Astrocyte of the cerebellum (primary cell): Measurements from ENCODE around the gene EGR1.

Experiments used
- DNase-seq: peaks from one replicate; pipeline ENCODE4 v3.0.0-alpha.2; 2011; ENCODE audit warnings: low read depth
- H3K4me3 ChIP-seq: 2 replicates; pipeline ENCODE4 v1.5.1; 2011; ENCODE audit warnings: mild to moderate bottlenecking, low read depth, low read length, moderate library complexity
- in situ Hi-C: cut with HindIII; loops from 2 replicates; pipeline ENCODE4 v1.10.0; 2017; ENCODE audit warnings: low sequenced_read_pairs
- TF ChIP-seq, protein P1 (sequence below): IDR thresholded peaks from 2 replicates; pipeline ENCODE4 v1.5.1; 2012; ENCODE audit warnings: low read length, low read depth, moderate library complexity, mild to moderate bottlenecking; ENCODE audit errors: missing control alignments

The EGR1 gene

DNA sequence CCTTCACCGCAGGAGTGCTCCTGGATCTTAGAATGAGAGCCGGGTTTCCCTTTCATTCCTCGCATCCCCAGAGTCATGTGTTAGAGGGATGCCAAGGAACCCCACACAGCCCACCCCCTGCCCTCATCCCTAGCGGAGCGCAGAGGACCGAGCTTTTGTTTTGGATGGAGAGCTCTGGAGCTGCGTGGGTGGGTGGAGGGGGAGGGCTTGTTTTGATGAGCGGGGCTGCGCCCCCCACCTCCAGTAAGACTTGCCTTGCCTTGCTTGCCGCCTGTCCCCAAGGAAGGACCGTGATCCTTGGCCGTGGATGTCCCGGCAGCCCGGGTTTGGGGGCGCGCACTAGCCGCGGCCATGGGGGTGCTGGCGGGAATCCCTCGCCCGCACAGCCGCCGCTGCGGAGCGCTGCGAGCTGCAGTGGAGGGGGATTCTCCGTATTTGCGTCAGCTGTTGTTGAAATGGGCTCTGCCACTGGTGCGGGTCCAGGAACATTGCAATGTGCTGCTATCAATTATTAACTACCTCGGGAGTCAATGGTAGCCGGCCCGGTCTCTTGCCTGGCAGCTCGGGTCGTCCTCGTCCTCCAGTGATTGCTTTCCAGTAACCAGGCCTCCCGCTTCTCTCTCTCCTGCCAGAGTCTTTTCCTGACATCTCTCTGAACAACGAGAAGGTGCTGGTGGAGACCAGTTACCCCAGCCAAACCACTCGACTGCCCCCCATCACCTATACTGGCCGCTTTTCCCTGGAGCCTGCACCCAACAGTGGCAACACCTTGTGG lies 1.0 kb downstream of the EGR1 start:
- TF ChIP-seq, protein P1, sequence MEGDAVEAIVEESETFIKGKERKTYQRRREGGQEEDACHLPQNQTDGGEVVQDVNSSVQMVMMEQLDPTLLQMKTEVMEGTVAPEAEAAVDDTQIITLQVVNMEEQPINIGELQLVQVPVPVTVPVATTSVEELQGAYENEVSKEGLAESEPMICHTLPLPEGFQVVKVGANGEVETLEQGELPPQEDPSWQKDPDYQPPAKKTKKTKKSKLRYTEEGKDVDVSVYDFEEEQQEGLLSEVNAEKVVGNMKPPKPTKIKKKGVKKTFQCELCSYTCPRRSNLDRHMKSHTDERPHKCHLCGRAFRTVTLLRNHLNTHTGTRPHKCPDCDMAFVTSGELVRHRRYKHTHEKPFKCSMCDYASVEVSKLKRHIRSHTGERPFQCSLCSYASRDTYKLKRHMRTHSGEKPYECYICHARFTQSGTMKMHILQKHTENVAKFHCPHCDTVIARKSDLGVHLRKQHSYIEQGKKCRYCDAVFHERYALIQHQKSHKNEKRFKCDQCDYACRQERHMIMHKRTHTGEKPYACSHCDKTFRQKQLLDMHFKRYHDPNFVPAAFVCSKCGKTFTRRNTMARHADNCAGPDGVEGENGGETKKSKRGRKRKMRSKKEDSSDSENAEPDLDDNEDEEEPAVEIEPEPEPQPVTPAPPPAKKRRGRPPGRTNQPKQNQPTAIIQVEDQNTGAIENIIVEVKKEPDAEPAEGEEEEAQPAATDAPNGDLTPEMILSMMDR: no peak
- H3K4me3 ChIP-seq: peak overlapping the region; percentile 74
- in situ Hi-C loops: no loop called here
- no peak for DNase-seq

DNA sequence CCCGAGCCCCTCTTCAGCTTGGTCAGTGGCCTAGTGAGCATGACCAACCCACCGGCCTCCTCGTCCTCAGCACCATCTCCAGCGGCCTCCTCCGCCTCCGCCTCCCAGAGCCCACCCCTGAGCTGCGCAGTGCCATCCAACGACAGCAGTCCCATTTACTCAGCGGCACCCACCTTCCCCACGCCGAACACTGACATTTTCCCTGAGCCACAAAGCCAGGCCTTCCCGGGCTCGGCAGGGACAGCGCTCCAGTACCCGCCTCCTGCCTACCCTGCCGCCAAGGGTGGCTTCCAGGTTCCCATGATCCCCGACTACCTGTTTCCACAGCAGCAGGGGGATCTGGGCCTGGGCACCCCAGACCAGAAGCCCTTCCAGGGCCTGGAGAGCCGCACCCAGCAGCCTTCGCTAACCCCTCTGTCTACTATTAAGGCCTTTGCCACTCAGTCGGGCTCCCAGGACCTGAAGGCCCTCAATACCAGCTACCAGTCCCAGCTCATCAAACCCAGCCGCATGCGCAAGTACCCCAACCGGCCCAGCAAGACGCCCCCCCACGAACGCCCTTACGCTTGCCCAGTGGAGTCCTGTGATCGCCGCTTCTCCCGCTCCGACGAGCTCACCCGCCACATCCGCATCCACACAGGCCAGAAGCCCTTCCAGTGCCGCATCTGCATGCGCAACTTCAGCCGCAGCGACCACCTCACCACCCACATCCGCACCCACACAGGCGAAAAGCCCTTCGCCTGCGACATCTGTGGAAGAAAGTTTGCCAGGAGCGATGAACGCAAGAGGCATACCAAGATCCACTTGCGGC lies 1.8 kb downstream of the EGR1 start:
- H3K4me3 ChIP-seq: peak overlapping the region; percentile 74
- DNase-seq: no peak
- TF ChIP-seq, protein P1: no peak
- in situ Hi-C loops: no loop called here

DNA sequence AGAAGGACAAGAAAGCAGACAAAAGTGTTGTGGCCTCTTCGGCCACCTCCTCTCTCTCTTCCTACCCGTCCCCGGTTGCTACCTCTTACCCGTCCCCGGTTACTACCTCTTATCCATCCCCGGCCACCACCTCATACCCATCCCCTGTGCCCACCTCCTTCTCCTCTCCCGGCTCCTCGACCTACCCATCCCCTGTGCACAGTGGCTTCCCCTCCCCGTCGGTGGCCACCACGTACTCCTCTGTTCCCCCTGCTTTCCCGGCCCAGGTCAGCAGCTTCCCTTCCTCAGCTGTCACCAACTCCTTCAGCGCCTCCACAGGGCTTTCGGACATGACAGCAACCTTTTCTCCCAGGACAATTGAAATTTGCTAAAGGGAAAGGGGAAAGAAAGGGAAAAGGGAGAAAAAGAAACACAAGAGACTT lies 2.4 kb downstream of the EGR1 start:
- DNase-seq: no peak
- no peak overlapping the region for H3K4me3 ChIP-seq
- in situ Hi-C loops: no loop called here
- TF ChIP-seq, protein P1: no peak

DNA sequence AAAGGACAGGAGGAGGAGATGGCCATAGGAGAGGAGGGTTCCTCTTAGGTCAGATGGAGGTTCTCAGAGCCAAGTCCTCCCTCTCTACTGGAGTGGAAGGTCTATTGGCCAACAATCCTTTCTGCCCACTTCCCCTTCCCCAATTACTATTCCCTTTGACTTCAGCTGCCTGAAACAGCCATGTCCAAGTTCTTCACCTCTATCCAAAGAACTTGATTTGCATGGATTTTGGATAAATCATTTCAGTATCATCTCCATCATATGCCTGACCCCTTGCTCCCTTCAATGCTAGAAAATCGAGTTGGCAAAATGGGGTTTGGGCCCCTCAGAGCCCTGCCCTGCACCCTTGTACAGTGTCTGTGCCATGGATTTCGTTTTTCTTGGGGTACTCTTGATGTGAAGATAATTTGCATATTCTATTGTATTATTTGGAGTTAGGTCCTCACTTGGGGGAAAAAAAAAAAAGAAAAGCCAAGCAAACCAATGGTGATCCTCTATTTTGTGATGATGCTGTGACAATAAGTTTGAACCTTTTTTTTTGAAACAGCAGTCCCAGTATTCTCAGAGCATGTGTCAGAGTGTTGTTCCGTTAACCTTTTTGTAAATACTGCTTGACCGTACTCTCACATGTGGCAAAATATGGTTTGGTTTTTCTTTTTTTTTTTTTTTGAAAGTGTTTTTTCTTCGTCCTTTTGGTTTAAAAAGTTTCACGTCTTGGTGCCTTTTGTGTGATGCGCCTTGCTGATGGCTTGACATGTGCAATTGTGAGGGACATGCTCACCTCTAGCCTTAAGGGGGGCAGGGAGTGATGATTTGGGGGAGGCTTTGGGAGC lies 3.1 kb downstream of the EGR1 start:
- no peak overlapping the region for H3K4me3 ChIP-seq
- in situ Hi-C loops: no loop called here
- TF ChIP-seq, protein P1: no peak
- peak; percentile 43 for DNase-seq

GRCh38 chr5:138468966-138469539 lies 3.8 kb downstream of the EGR1 start:
- TF ChIP-seq, protein P1: no peak
- DNase-seq: peak; percentile 84
- in situ Hi-C loops: no loop called here
- no peak overlapping the region for H3K4me3 ChIP-seq
